Activated naive CD4-positive, alpha-beta T cell treated with anti-CD3 and anti-CD28 coated beads, Interleukin-2, amount 50 U/mL, for 24 hours (primary cell): Measurements from ENCODE around the gene OR10K1.

Source experiments
- H3K27ac Mint-ChIP-seq: one replicate; pipeline ENCODE4 v1.8.0; 2021; ENCODE audit warnings: mild to moderate bottlenecking, mixed read lengths
- H3K27me3 Mint-ChIP-seq: one replicate; pipeline ENCODE4 v1.8.0; 2021; ENCODE audit warnings: mixed read lengths
- H3K36me3 Mint-ChIP-seq: one replicate; pipeline ENCODE4 v1.8.0; 2021; ENCODE audit warnings: mixed read lengths
- H3K4me1 Mint-ChIP-seq: one replicate; pipeline ENCODE4 v1.8.0; 2021; ENCODE audit warnings: mixed read lengths
- H3K4me3 Mint-ChIP-seq: one replicate; pipeline ENCODE4 v1.8.0; 2021; ENCODE audit warnings: mild to moderate bottlenecking, mixed read lengths
- H3K9me3 Mint-ChIP-seq: one replicate; pipeline ENCODE4 v1.8.0; 2021; ENCODE audit warnings: mixed read lengths

Gene OR10K1

GRCh38 chr1:158494796-158495195 is 33.2 kb downstream of the OR10K1 start:
- Mint-ChIP-seq H3K4me3 (no peak overlapping the region), H3K9me3 (no peaks in the 10 kb centered on the region), H3K27ac (no peak overlapping the region), H3K27me3 (peaks cover 8% of the 10 kb centered on the region), H3K36me3 (no peaks in the 10 kb centered on the region), H3K4me1 (no peaks in the 10 kb centered on the region)

DNA sequence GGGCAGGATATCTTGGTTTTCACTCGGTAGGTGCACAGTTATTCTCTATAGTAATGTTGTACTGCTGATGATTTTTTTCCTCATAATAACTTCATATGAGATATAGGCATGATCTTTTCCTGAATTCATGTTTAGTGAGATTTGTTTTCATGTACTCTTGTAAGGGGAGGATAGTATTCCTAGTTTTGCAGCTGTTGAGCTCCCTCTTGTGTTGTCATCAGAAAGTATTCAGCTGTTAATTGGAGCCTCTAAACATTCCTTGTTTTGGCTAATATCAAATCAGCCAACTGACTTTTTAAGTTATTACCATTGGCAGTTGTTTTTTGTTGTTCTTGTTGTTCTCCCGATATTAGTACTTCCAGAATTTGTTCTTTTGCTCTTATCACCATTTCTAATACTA is 34.7 kb downstream of the OR10K1 start:
- no peaks in the 10 kb centered on the region for H3K9me3 Mint-ChIP-seq
- peaks cover 8% of the 10 kb centered on the region for H3K27me3 Mint-ChIP-seq
- H3K27ac Mint-ChIP-seq: no peak overlapping the region
- no peak overlapping the region for H3K4me3 Mint-ChIP-seq
- no peaks in the 10 kb centered on the region for H3K36me3 Mint-ChIP-seq
- H3K4me1 Mint-ChIP-seq: no peaks in the 10 kb centered on the region

GRCh38 chr1:158506369-158506987 is 44.8 kb downstream of the OR10K1 start:
- Mint-ChIP-seq H3K27ac (no peak overlapping the region), H3K27me3 (peaks cover 17% of the 10 kb centered on the region), H3K4me3 (no peak overlapping the region)

GRCh38 chr1:158507511-158507910 is 45.9 kb downstream of the OR10K1 start:
- H3K4me3 Mint-ChIP-seq: no peak overlapping the region
- H3K36me3 Mint-ChIP-seq: peaks cover 1% of the 10 kb centered on the region
- peaks cover 4% of the 10 kb centered on the region for H3K9me3 Mint-ChIP-seq
- H3K4me1 Mint-ChIP-seq: no peaks in the 10 kb centered on the region
- no peak overlapping the region for H3K27ac Mint-ChIP-seq
- H3K27me3 Mint-ChIP-seq: peaks cover 17% of the 10 kb centered on the region

More at GRCh38 chr1:158506369-158506987, 44.8 kb downstream of the OR10K1 start:
- Mint-ChIP-seq H3K4me1 (no peaks in the 10 kb centered on the region), H3K36me3 (peaks cover 1% of the 10 kb centered on the region), H3K9me3 (peaks cover 4% of the 10 kb centered on the region)

DNA sequence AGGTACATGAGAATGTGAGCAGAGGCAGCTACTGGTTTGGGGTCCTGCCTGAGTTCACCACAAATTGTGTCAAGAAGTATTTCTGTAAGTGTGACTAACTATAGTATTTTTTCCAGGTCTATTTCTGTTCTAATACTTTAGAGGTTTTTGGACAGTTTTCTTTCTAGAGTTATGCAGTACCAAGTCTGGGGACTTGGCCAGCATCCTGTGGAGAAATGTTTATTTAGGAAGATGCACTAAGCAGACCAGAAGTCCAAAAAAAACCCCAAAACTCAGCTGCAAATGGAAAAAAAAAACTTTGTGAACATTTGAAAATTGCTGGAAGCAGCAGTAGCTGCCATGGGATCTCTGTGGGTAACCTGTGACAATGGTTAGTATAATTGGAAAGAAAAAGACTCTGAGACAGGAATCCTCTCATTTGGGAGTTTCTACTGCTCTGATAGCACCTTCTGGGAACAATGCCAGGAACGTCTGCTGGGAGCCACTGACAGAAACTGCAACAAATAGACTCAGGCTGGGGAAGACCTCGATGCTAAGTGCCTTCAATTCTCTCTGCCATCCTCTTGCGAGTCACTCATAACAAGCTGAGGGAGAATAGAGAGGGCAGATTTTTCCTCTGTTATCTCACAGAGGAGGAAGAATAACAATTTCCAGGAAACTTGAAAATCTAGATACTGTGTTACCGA is 48.0 kb downstream of the OR10K1 start:
- no peak overlapping the region for H3K4me3 Mint-ChIP-seq
- peaks cover 4% of the 10 kb centered on the region for H3K9me3 Mint-ChIP-seq
- no peak overlapping the region for H3K27ac Mint-ChIP-seq
- no peaks in the 10 kb centered on the region for H3K4me1 Mint-ChIP-seq
- peaks cover 1% of the 10 kb centered on the region for H3K36me3 Mint-ChIP-seq
- H3K27me3 Mint-ChIP-seq: peaks cover 18% of the 10 kb centered on the region

GRCh38 chr1:158516966-158517365 is 55.3 kb downstream of the OR10K1 start:
- no peak overlapping the region for H3K27ac Mint-ChIP-seq
- no peaks in the 10 kb centered on the region for H3K9me3 Mint-ChIP-seq
- no peaks in the 10 kb centered on the region for H3K36me3 Mint-ChIP-seq
- H3K4me1 Mint-ChIP-seq: no peaks in the 10 kb centered on the region
- H3K4me3 Mint-ChIP-seq: no peak overlapping the region
- peaks cover 14% of the 10 kb centered on the region for H3K27me3 Mint-ChIP-seq
